Heart left ventricle (tissue), 16 donors: ENCODE measurements around the gene ZBTB8A. TPM values are rescaled to one million over a fixed set of nuclear protein-coding genes. Genes with fewer than 3 reads are reported as not detected.

Source experiments
- ATAC-seq, 4 donors: fragments of 200-7000 bp; cut with Tn5 transposase; one replicate each; pipeline ENCODE4 v1.9.1; 2020 to 2022; ENCODE audit warnings: moderate library complexity in 4 of 4, mild to moderate bottlenecking in 3 of 4, moderate number of reproducible peaks in 1 of 4
- DNase-seq, 5 donors: peaks; one replicate each; pipeline ENCODE4 v3.0.0-alpha.2; 2020
- H3K27ac ChIP-seq, 12 donors: fragments of 200-600 bp; sonication (generic) in 4 of 12; one replicate each; pipeline versions ENCODE4 v1.5.0 to v1.8.0; 2016 to 2022; ENCODE audit warnings: mild to moderate bottlenecking in 2 of 12
- H3K27me3 ChIP-seq, 9 donors: fragments of 200-600 bp; sonication (generic) in 2 of 9; one replicate each; pipeline versions ENCODE4 v1.5.1 to v1.8.0; 2016 to 2022; ENCODE audit warnings: mild to moderate bottlenecking in 3 of 9
- H3K36me3 ChIP-seq, 9 donors: fragments of 200-600 bp; sonication (generic) in 2 of 9; one replicate each; pipeline versions ENCODE4 v1.5.0 to v1.8.0; 2018 to 2022; ENCODE audit warnings: mild to moderate bottlenecking in 2 of 9
- H3K4me1 ChIP-seq, 12 donors: fragments of 200-600 bp; sonication (generic) in 4 of 12; one replicate each; pipeline versions ENCODE4 v1.5.0 to v1.8.0; 2016 to 2022; ENCODE audit warnings: mild to moderate bottlenecking in 3 of 12
- H3K4me3 ChIP-seq, 12 donors: fragments of 200-600 bp; sonication (generic) in 4 of 12; one replicate each; pipeline versions ENCODE4 v1.5.0 to v1.8.0; 2017 to 2022; ENCODE audit warnings: mild to moderate bottlenecking in 9 of 12, moderate library complexity in 4 of 12
- H3K9me3 ChIP-seq, 12 donors: fragments of 200-600 bp; sonication (generic) in 4 of 12; one replicate each; pipeline versions ENCODE4 v1.5.0 to v1.8.0; 2016 to 2022; ENCODE audit warnings: mild to moderate bottlenecking in 1 of 12
- POLR2A ChIP-seq, 2 donors: fragments of 450-650 bp; IDR thresholded peaks; one replicate each; pipeline ENCODE4 v1.6.1; 2017; ENCODE audit warnings: antibody characterized with exemption in 2 of 2, mild to moderate bottlenecking in 2 of 2, moderate library complexity in 2 of 2
- WGBS, 4 donors: extraction: QIAGEN DNeasy Blood & Tissue Kit in 2 of 4; methylation state at CpG; one replicate each; pipeline versions ENCODE4 v1.1.5 to v1.1.7; 2013 to 2018; 5-methylcytosine and 5-hydroxymethylcytosine counted together
- intact Hi-C, 10 donors: fragments of 100-400 bp; cut with DNase I; formaldehyde crosslinking; loops; one replicate each; pipeline versions ENCODE4 v1.11.1 to v1.14.2; 2022
- polyA plus RNA-seq, 2 donors: library from polyadenylated mRNA; stranded (reverse); fragments of 200-250 nt; gene quantifications; one replicate each; pipeline ENCODE4 v1.2.3, GENCODE V29; 2013
- total RNA-seq, 9 donors: library from RNA; depleted of rRNA in 2 of 9; stranded (reverse); fragments of >200 nt in 2 of 9; fragmentation: NEBNext Ultra II Directional in 3 of 9; extraction: Animal tissue kit (Norgen Biotek cat#: 25700) in 3 of 9; gene quantifications; one replicate each; pipeline versions ENCODE4 v1.1.0 to v1.2.4, GENCODE V29; 2016 to 2023
- TF ChIP-seq, protein P1 (sequence below), 12 donors: fragments of 200-600 bp; sonication (generic) in 4 of 12; IDR thresholded peaks; one replicate each; pipeline versions ENCODE4 v1.5.0 to v1.8.0; 2018 to 2022; ENCODE audit warnings: antibody characterized with exemption in 12 of 12, mild to moderate bottlenecking in 5 of 12
- donor health status: ischemic (EF 13 %, LVEDD 7.1; RV severe dilation, severe dysfunction).
- donor health status: healthy with polysubstance abuse.
- donor health status: DM: no; HTN: yes; CAD: no.
- donor health status: DM: no; HTN: no; CAD: no.
- donor health status: ischemic (EF 25% LVEDD 6.9; RV normal size, moderate dysfunction).
- donor health status: ischemic (EF 25% LVEDD 5.7; RV mildly dilated, moderate dysfunction).
- donor health status: healthy.
- donor health status: DM: yes; HTN: yes; CAD: no.
- donor health status: ischemic (EF 35%, LVEDD 5.7; RV mildly dilated, moderate dysfunction).
- donor health status: nonischemic (EF 11% LVEDD 7.7; RV severe dilation, severe dysfunction).
- donor health status: DM: yes; HTN: yes; CAD: no.
- donor health status: PGD.
- donor health status: ischemic (EF 29% LVEDD 5.4; RV normal size, mild dysfunction).
- donor health status: nonischemic (EF 23%, LVEDD 6.1; RV moderate dilation, normal function).

The ZBTB8A gene
- total and polyA plus RNA-seq, 11 donors: 1.1 to 5.0 (median 2.7) TPM

DNA sequence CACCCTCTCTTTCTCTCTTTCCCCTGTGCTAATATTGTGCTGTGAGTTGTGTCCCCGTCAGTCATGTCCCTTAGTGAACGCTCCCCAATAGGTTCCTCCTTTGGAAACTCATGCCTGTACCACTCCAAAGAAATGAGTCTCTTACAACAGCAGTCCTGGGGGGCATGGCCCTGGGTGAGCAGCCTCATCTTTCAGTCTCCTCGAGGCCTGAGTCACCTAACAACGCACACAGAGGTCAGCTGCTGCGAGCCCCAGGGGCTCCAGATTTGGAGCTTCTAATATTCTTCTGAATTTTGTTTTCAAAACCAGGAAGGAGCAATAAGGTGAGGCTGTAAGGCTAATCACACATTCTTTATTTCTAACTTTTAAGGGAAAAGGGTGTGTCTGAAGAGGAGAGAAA, 30.5 kb upstream of the ZBTB8A start:
- no peak for TF ChIP-seq POLR2A (IDR thresholded peaks at IDR 0.05)
- TF ChIP-seq, protein P1, sequence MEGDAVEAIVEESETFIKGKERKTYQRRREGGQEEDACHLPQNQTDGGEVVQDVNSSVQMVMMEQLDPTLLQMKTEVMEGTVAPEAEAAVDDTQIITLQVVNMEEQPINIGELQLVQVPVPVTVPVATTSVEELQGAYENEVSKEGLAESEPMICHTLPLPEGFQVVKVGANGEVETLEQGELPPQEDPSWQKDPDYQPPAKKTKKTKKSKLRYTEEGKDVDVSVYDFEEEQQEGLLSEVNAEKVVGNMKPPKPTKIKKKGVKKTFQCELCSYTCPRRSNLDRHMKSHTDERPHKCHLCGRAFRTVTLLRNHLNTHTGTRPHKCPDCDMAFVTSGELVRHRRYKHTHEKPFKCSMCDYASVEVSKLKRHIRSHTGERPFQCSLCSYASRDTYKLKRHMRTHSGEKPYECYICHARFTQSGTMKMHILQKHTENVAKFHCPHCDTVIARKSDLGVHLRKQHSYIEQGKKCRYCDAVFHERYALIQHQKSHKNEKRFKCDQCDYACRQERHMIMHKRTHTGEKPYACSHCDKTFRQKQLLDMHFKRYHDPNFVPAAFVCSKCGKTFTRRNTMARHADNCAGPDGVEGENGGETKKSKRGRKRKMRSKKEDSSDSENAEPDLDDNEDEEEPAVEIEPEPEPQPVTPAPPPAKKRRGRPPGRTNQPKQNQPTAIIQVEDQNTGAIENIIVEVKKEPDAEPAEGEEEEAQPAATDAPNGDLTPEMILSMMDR (IDR thresholded peaks at IDR 0.05): no peak
- DNase-seq (no peak), ATAC-seq (no peak)
- Histone ChIP-seq H3K27ac (no peak overlapping the region), H3K9me3 (no peaks in the 10 kb centered on the region), H3K4me3 (no peak overlapping the region), H3K4me1 (no peaks in the 10 kb centered on the region), H3K27me3 (no peaks in the 10 kb centered on the region), H3K36me3 (no peaks in the 10 kb centered on the region)
- WGBS, 4 donors: 76 to 85% (median 84%) methylated on average over 5 of the region's 5 CpGs
- intact Hi-C loops: no loop called here

DNA sequence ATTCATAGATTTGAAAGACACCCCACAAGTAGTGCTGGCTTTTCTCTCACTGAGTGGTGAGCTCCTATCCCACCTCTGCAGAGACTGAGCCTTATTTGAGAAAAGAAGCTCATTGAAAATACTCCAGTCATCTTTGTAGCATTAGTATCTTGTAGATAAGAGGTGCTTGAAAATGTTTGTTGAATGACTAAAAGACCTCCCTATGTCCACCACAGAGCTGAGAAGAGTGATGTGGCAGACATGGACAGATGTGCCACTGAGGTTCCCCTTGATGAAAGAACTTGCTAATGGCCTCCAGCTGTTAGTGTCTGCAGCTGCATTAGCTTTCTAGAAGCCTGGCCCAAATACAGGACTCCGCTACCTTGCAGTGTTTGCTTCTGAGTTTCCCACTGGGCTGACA, 29.3 kb upstream of the ZBTB8A start:
- no peak for ATAC-seq
- TF ChIP-seq, protein P1 (IDR thresholded peaks at IDR 0.05): no peak
- TF ChIP-seq POLR2A (IDR thresholded peaks at IDR 0.05): no peak
- WGBS, 4 donors: 91 to 100% (median 96%) methylated on average over 1 of the region's 1 CpG
- no peaks in the 10 kb centered on the region for H3K9me3 ChIP-seq
- DNase-seq: no peak
- H3K36me3 ChIP-seq: no peaks in the 10 kb centered on the region
- intact Hi-C loops: loop anchor here in 1 of 10 donors (10.0 kb wide), 1 partner anchor 265 kb away; no protein-coding TSS in a partner anchor
- no peak overlapping the region for H3K4me3 ChIP-seq
- no peaks in the 10 kb centered on the region for H3K4me1 ChIP-seq
- no peak overlapping the region for H3K27ac ChIP-seq
- H3K27me3 ChIP-seq: no peaks in the 10 kb centered on the region

DNA sequence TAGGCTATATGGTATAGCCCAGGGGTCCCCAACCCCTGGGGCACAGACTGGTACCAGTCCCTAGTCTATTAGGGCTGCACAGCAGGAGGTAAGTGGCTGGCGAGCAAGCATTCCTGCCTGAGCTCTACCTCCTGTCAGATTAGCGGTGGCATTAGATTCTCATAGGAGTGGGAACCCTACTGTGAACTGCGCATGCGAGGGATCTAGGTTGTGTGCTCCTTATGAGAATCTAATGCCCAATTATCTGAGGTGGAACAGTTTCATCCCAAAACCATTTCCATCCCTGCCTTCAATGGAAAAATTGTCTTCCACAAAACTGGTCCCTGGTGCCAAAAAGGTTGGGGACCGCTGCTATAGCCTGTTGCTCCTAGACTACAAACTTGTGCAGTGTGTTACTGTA, 22.8 kb upstream of the ZBTB8A start:
- ATAC-seq: no peak
- DNase-seq: no peak
- H3K27me3 ChIP-seq: no peaks in the 10 kb centered on the region
- H3K36me3 ChIP-seq: no peaks in the 10 kb centered on the region
- TF ChIP-seq, protein P1 (IDR thresholded peaks at IDR 0.05): no peak
- TF ChIP-seq POLR2A (IDR thresholded peaks at IDR 0.05): no peak
- WGBS, 4 donors: 85 to 93% (median 88%) methylated on average over 5 of the region's 5 CpGs
- no peak overlapping the region for H3K27ac ChIP-seq
- intact Hi-C loops: loop anchor here in 2 of 10 donors (5.0 to 10.0 kb wide), 3 partner anchors 69 to 258 kb away; no protein-coding TSS in a partner anchor
- peaks cover 0 to 4% (median 0%) of the 10 kb centered on the region in 12 donors for H3K4me1 ChIP-seq
- H3K4me3 ChIP-seq: no peak overlapping the region
- no peaks in the 10 kb centered on the region for H3K9me3 ChIP-seq

DNA sequence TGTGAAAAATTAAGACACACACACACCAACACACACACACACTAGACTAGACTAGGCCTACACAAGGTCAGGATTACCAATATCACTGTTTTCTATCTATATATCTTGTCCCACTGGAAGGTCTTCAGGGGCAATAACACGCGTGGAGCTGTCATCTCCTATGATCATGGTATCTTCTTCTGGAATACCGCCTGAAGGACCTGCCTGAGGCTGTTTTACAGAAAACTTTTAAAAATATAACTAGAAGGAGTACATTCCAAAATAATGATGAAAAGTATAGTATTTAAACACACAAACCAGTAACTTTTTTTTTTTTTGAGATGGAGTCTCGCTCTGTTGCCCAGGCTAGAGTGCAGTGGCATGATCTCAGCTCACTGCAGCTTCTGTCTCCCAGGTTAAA, 20.3 kb upstream of the ZBTB8A start:
- Histone ChIP-seq H3K4me3 (no peak overlapping the region), H3K27ac (no peak overlapping the region), H3K36me3 (no peaks in the 10 kb centered on the region), H3K4me1 (peaks cover 0 to 4% (median 0%) of the 10 kb centered on the region in 12 donors), H3K27me3 (no peaks in the 10 kb centered on the region), H3K9me3 (no peaks in the 10 kb centered on the region)
- 90 to 95% (median 91%) methylated on average over 4 of the region's 4 CpGs for WGBS, 4 donors
- no peak for TF ChIP-seq POLR2A (IDR thresholded peaks at IDR 0.05)
- TF ChIP-seq, protein P1 (IDR thresholded peaks at IDR 0.05): no peak
- DNase-seq (no peak), ATAC-seq (no peak)
- intact Hi-C loops: loop anchor here in 2 of 10 donors (5.0 to 10.0 kb wide), 3 partner anchors 72 to 256 kb away; no protein-coding TSS in a partner anchor
